ENCODE results near the gene PRDX2. TPM values are rescaled to one million over a fixed set of nuclear protein-coding genes. Genes with fewer than 3 reads are reported as not detected.

The PRDX2 gene
- total and polyA plus RNA-seq, 2 donors (not counting 3 experiments of a cell fraction or from before 2014, with no cell fraction given): 247 to 492 TPM

DNA sequence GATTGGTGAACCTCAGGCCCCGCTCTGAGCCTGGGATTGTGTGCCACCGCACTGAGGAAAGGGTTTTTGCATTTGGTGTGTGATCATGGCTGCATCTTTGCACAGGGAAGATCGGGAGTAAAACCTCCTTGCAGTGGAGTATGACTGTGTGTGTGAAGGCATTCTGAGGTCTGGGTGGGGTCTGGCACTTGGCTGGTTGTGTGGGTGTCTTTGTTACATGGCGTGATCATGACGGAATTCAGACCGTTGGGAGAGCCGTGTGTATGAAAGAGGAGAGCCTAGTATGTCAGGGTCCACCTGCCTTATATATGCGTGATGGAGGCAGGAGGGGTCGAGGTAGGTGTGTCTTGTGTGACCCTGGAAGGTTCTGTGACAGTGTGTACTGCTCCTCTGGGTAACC, 50.7 kb downstream of the PRDX2 start:
- DNase-seq (ENCODE audit: low read depth, low spot score): no peak
- Histone ChIP-seq H3K9ac (replicated peaks; ENCODE audit: extremely low read depth, insufficient read depth, low read length) (no peak overlapping the region), H3K4me2 (ENCODE audit: insufficient read depth, low read length) (no peak overlapping the region), H3K27me3 (ENCODE audit: control insufficient read depth in 2 of 2, insufficient read depth in 2 of 2, low read length in 2 of 2) (peaks cover 0 to 7% of the 10 kb centered on the region in 2 experiments), H3K79me2 (ENCODE audit: control insufficient read depth, insufficient read depth, low read length) (no peaks in the 10 kb centered on the region), H3K27ac (ENCODE audit: insufficient read depth, low read depth, low read length) (no peak overlapping the region), H4K20me1 (replicated peaks; ENCODE audit: control insufficient read depth, extremely low read depth, insufficient read depth, low read length) (no peaks in the 10 kb centered on the region), H3K36me3 (ENCODE audit: control insufficient read depth in 2 of 2, extremely low read depth in 1 of 2, insufficient read depth in 2 of 2, low read length in 2 of 2) (peaks cover 0 to 11% of the 10 kb centered on the region in 2 experiments), H3K4me1 (ENCODE audit: control insufficient read depth, extremely low read depth, insufficient read depth, low read length) (peaks cover 2% of the 10 kb centered on the region), H3K9me1 (replicated peaks; ENCODE audit: control insufficient read depth, extremely low read depth, insufficient read depth, low read length) (no peaks in the 10 kb centered on the region), H3K9me3 (replicated peaks; ENCODE audit: control insufficient read depth, insufficient read depth, low read length) (no peaks in the 10 kb centered on the region), H2AFZ (ENCODE audit: low read depth, low read length) (no peak overlapping the region), H3K4me3 (replicated peaks in 1 of 3; ENCODE audit: insufficient read depth in 1 of 3, low read depth in 1 of 3, low read length in 3 of 3) (no peak overlapping the region)
- CTCF ChIA-PET: interaction anchor here (2.7 kb wide), 1 partner anchor 10 kb away, joined by 14 read pairs; no protein-coding TSS in a partner anchor
- BruUV-seq (replicated peaks): no TSS peak
- POLR2A ChIA-PET: no interaction called here
- TF ChIP-seq, protein P1, sequence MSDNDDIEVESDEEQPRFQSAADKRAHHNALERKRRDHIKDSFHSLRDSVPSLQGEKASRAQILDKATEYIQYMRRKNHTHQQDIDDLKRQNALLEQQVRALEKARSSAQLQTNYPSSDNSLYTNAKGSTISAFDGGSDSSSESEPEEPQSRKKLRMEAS (IDR thresholded peaks at IDR 0.05; ENCODE audit: insufficient read depth, insufficient read length): no peak
- TF ChIP-seq JUN (IDR thresholded peaks at IDR 0.05; ENCODE audit: borderline replicate concordance, insufficient read depth, insufficient read length, low read depth): no peak
- TF ChIP-seq MYC (IDR thresholded peaks at IDR 0.05; ENCODE audit: low read depth, low read length): no peak
- TF ChIP-seq POLR2AphosphoS5 (IDR thresholded peaks at IDR 0.05; ENCODE audit: insufficient read depth, low read depth, low read length): no peak
- no peak for TF ChIP-seq EZH2 (IDR thresholded peaks at IDR 0.05; ENCODE audit: borderline replicate concordance, low read depth, low read length, severe bottlenecking)
- TF ChIP-seq POLR2A (IDR thresholded peaks at IDR 0.05; ENCODE audit: low read depth, low read length): no peak
- TF ChIP-seq, protein P2, sequence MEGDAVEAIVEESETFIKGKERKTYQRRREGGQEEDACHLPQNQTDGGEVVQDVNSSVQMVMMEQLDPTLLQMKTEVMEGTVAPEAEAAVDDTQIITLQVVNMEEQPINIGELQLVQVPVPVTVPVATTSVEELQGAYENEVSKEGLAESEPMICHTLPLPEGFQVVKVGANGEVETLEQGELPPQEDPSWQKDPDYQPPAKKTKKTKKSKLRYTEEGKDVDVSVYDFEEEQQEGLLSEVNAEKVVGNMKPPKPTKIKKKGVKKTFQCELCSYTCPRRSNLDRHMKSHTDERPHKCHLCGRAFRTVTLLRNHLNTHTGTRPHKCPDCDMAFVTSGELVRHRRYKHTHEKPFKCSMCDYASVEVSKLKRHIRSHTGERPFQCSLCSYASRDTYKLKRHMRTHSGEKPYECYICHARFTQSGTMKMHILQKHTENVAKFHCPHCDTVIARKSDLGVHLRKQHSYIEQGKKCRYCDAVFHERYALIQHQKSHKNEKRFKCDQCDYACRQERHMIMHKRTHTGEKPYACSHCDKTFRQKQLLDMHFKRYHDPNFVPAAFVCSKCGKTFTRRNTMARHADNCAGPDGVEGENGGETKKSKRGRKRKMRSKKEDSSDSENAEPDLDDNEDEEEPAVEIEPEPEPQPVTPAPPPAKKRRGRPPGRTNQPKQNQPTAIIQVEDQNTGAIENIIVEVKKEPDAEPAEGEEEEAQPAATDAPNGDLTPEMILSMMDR (IDR thresholded peaks at IDR 0.05; ENCODE audit: extremely low read depth in 1 of 2, insufficient read depth in 1 of 2, low read depth in 1 of 2, low read length in 2 of 2): no peak
- TF ChIP-seq GATA2 (IDR thresholded peaks at IDR 0.05; ENCODE audit: insufficient read depth, insufficient read length, low read depth, low read length): no peak
- no peak for FAIRE-seq
- intact Hi-C loops (cut with micrococcal nuclease): no loop called here
- dilution Hi-C loops (cut with MboI; ENCODE audit: extremely low pct_ligation_motif_present, low sequenced_read_pairs): no loop called here

All from endothelial cell of umbilical vein (primary cell).